GOT3 (cell line): ENCODE measurements around the gene WNT7B.
"Not testable (repeated sequence)": the region's sequence is repeated elsewhere in the genome, so short reads cannot be mapped to it uniquely, and the experiment has no call there.

Experiments used
- DNase-seq: peaks from one replicate; lab custom pipeline; 2025; ENCODE audit warnings: mixed read lengths; lab: John Stamatoyannopoulos, UW

Gene WNT7B

DNA sequence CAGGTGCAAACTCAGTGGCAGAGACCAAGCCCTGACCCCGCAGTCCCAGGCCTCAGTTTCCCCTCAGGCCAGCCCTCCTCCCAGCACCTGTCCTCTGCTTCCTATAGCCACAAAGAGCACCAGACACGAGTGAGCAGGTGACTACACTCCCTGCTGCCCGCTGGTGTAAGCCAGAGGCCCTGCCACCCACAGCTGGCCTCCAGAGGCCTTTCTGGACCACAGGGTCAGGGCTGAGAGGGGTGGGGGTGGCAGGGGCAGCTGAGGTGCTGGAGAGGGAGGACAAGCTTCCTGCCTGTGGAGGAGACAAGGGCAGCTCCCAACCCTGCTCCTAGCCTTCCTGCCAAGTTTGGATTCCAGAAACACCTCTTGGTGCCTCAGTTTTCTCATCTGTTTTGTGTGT is 31.3 kb upstream of the WNT7B start:
- no peak for DNase-seq

DNA sequence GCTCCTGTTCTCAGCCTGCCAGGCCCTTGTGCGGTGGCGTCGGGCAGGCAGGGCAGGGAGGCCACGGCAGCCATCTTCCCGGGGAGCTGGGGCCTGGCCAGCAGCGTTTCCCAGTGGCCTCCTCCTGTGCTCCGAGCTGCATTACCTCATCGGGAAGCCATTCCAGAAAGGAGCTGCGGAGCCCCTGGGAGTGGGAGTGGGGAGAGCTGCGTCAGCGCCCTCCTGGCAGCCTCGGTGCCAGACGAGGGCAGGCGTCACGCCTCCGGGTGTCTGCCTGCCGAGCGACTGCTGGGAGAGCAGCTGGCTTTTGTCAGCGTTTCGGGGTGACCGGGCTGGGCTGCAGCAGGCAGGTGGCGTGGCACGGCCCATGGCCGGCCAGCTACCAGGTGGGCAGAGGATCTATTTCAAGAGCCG is 30.9 kb upstream of the WNT7B start:
- DNase-seq, result peak; percentile 72

DNA sequence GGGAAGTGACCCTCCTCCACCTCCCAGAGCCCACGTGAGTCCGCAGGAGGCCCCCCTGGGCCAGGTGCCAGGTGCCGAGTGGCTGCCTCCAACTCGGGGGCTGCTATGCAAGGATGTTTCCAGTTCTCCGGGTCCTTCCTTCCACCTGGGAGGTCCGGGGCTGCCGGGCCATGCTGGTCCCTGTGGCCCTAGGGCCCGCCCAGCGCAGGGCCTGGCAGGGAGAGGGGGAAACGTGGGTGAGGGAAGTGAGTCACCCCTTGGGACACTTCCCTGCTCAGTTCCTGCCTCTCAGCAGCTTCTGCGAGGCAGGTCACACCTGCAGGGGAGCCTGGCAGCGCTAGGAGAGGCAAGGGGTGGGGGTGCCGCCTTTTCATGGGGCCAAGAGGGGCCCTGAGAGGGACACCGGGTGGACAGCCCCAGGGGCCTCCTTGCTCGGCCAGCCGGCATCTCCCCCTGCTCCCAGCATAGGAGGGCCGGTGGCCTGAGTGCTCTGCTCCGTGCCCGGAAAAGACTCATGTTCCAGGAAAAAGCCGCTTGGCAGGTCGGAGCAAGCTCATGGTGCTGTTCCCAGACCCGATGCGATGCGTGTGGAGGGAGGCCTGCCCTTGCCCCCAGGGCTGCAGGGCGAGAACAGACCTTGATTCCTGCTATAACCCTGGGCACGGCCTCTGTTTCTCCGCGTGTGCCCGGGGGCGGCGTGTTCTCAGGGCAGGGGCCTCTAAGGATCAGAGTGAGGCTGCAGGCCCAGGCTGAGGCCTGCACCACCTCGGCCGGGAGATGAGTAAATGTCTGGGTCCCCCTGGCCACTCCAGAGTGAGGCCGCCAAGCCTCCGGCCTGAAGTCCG is 30.3 kb upstream of the WNT7B start:
- DNase-seq, result peak; percentile 24

DNA sequence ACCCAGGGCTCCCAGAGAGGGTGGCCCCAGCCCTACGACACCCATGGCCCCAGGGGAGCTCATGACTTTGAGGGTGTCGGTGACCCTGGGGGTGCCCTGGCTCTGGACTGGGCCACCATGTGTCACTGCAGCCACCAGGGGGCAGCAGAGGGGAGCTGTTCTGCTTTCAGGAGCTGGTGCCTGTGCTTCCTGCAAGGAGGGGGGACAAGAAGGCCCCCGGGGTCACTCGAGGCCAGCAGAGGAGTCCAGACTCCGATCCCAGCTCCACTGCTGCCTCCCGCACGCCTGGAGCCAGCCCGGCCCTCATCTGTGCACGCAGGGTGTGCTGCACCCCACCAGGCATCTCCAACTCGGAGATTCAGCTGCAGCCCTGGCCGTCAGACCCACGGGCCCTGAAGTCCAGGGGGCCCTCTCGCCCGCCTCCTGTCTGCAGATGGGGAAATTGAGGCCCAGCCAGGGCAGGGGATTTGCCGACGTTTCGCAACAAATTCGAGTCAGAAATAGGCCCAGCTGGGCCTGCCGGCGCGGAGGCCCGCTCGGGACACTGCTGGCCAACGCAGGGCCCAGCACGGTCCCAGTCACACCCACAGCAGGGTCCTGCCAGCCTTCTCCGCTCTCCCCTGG is 29.5 kb upstream of the WNT7B start:
- DNase-seq, result peak; percentile 63

DNA sequence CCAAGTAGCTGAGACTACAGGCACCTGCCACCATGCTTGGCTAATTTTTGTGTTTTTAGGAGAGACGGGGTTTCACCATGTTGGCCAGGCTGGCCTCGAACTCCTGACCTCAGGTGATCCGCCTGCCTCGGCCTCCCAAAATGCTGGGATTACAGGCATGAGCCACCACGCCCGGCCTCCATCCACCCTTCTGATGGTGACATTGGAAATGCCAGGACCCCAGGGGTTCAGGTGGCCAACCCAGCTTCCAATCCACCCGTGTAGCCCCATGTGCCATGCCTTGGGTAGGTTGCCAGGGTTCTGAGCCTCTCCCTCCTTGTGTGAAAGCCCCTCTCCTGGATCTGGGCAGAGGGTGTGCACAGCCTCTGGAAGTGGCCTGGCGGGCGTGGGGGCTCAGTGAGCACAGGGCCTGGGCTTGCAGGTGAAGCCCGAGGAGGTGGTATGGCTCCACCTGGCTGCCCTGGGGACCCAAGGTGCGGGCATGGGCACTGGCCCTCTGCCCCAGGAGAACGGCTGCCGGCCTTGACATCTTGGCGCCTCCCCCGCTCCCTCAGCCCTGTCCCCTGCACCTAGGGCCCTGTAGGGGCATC is 28.2 kb upstream of the WNT7B start:
- DNase-seq, result not testable (repeated sequence)

DNA sequence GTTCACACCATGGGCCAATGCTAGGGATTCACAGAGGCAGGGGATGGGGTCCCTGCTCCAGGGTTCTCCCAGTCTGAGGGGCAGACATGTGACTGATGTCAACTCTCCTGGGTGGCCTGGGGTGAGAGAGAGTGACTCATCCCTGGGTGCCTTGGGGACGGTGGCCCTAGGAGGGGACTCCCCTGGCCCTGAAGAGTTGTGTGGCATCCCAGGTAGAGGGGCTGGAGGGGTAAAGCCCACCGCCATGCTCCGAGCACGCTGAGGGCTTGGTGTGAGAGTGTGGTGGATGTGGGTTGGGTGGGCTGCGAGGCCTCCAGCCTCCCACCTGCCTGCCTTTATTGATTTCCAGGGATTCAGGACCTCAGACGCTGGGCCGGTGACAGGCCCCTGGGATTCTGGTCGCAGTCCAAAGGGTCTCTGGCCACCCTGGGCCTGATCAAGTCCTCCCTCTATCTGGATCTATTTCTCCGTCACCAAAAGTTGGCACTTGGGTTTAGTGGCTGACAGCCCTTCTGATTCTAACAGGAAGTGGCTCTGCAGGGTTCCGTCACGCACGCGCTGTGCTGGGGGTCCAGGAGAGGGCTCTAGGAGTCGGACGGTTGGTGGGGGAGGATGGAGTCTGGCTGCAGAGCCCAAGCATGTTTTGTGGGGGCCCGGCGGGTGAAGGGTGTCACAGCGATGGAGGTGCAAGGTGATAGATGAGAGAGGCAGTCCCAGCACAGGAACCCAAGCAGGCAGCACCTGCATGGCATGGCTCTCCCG is 27.3 kb upstream of the WNT7B start:
- DNase-seq, result no peak

DNA sequence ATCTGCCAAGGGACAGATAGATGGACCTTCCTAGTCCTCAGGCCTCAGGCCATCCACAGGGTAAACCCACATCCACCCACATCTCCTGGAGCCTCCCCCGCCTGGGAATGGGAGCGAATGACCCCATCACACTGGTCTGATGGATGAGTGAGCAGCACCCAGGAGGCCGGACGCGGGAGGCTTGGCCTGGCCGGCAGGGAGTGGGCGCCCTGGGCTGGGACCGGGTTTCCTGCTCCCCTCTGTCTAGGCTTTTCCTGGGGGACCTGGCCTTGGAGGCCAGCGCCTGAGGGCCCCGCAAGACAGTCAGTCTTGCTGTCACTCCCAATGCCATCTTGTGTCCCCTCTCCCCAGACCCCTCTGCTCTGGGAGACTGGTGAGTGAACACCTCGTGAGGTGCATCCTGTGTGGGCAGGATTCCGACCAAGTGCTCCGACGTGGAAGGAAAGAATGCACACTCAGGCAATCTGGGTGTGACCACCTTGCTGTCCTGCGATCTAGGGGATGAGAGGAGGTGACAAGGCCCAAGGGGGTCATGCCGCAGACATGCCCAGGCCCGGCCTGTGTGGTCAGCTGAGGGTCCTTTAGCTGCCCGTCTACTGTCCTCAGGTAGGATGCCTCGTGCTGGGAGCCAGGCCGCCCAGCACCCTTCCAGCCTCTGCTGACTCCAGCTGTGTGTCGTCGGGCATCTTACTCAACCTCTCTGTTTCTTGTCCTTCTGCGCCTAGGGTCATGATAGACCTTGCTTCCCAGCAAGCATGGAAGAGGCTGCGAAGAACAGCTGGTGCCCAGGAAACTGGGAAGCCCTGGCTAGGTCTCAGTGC is 26.5 kb upstream of the WNT7B start:
- DNase-seq, result no peak

DNA sequence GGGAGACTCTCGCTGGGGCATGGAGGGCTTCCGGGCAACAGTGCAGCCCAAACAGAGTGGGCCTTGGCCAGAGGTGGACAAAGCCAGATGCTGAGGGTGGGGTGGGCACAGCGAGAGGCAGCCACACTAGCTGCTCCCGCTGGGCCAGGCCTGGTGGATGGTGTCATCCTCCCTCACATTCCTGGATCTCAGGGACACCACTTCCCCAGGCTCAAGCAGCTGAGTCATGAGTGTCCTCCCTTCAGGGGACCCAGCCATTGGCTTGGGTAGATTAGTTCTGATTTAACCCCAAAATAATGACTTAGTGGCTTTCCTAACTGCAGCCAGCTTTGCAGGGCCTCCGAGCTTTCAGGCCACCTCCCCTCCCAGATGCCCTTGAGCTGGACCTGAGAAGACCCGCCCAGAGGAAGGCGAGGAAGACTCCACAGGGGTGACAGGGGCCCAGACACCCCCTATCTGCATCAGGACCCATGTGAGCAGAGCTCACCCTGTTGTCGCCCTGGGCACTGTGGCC is 25.9 kb upstream of the WNT7B start:
- DNase-seq, result no peak

DNA sequence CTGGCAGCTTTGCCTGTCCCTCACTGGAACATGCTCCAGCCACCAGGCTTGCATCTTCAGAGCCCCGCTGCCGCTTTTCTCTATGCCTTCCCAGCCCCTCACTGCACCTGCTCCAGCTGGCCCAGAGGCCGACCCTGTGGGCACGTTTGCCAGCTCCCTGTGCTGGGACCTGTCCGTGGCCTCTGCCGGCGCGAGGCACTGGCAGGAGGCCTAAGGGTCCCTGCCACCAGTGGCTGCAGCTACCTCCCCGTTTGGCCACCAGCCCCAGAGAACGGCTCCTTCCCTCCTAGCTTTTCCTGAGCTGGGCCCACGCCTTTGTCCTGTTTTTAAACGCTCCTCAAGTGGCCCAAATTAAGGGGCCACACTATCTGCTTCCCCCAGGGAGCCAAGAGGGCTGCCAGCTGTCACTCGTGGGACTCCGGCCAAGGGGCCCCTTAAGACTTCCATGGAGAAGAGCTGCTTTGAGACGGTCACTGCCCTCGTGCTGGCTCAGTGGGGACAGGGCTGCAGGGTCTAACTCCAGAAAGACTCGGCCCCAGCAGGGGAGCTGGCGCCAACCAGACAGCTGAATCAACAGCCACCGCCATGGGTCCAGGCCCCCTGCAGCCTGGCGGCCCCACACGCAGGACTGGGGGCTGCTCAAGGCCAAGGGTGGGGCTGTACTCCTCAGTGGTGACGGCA is 24.6 kb upstream of the WNT7B start:
- DNase-seq, result no peak

DNA sequence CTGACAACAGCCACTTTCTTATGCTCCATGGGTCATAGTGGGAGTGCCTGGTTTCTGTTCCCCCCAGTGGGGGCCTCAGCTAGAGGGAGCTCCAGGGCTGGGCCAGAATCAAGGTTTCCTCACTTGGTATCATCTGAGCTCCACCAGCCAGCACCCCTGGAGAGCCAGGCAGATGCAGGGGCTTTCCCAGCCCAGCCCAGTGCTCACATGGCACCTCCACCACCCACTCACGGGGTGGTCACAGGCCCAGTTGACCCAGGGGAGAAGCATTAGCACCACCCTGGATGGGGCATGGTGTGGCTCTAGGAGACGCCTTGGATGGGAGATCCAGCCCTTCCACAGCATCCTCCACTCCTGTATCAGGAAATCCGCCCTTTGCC is 24.1 kb upstream of the WNT7B start:
- DNase-seq, result no peak

DNA sequence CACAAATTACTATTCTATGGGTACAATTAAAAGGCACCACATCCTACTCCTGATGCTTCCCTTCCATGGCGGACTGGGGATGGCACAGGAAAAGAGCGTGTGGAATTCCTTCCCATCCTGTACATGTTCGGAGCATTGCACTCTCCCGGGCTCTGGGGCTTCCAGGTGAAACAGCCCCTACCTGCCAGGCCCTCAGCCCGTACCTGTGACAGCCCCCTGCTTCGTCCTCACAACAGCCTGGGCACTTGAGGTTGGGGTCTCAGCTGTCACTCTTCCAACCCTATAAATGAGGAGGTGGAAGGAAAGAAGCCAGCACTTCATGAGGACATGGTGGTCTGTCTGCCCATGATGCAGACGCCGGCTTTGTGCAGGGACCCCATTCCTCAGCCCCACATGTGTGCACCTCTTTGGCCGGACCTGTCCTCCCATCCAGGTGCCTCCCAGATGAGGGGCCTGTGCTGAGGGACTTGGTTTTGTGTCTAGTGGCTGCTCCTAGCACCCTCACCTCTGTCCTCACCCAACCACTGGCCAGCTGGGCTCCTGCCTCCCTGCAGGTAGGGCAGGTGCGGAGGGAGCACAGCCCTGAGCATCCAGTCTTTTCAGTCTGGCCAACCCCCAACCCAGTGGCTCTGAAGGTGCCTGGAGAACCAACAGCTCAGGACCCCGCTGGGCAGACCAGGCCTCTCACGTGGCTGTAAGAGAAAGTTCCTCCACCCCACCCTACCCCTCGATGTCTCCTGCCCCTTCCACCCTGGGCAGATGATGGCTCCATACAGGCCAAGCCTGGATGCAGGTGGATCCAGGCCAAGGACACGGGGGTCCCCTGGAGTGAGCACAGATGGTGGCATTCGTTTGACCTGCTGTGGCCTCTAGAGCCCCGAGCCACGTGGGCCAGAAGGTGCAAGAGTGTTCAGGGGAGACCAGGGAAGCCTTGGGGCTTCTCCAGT is 23.4 kb upstream of the WNT7B start:
- DNase-seq, result no peak

DNA sequence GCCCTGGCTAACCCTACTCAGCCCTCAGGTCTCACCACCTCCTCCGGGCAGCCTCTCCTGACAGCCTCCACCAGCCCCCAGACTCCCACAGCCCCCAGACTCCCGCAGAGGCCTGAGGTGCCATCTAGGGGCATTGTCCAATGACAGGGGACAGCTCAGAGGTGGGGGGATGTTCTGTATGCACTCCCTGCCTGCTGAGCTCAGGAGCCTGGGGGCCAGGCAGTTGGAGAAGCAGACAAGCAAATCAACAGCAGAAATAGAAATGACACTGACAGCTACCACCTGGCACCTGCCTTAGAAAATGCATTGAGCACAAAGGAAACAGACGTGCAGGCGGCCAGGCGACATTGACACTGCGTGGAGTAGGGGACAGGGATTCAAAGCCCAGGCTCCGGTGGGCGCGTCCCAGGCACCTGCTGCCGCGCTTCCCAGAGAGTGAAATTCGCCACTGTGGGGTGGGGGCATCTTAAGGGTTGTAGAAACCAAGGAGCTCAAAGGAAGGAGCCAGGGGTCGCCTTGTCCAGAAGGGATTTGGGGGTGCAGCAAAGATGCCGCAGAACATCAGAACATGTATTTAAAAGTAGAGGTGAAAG is 22.5 kb upstream of the WNT7B start:
- DNase-seq, result no peak

DNA sequence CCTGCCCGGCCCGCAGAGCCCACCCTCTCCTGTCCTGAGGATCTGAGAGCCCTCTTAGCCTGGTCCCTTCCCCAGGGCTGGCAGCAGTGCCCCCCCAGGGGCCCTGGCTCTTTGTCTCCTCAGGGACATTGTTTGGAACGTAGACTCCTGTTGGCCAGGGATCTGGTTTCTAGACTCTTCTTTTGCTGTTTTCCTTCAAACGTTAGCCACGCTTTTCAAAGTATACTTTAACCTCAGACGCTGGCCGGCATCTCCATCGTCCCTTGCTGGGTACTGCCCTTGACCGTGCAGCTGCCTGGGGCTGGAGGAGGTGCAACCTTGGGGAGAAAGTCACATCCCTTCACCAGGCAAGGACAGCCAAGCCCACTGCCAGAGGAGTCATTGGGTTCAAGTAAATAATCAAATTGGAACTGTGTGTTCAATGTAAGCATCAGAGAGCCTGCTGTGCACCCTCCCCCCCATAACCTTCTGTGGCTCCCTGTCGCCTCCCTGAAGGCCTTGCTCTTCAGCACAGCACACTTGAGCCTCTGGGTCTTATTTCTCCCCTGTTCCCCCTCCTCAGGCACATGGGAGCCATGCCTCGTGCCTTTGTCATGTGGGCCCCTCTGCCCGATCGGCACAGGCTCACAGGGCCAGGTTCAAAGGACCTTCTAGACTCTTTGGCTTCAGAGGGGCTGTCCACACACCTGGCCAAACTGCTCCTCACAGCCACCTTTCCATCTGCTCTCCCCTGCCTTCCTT is 21.8 kb upstream of the WNT7B start:
- DNase-seq, result no peak

DNA sequence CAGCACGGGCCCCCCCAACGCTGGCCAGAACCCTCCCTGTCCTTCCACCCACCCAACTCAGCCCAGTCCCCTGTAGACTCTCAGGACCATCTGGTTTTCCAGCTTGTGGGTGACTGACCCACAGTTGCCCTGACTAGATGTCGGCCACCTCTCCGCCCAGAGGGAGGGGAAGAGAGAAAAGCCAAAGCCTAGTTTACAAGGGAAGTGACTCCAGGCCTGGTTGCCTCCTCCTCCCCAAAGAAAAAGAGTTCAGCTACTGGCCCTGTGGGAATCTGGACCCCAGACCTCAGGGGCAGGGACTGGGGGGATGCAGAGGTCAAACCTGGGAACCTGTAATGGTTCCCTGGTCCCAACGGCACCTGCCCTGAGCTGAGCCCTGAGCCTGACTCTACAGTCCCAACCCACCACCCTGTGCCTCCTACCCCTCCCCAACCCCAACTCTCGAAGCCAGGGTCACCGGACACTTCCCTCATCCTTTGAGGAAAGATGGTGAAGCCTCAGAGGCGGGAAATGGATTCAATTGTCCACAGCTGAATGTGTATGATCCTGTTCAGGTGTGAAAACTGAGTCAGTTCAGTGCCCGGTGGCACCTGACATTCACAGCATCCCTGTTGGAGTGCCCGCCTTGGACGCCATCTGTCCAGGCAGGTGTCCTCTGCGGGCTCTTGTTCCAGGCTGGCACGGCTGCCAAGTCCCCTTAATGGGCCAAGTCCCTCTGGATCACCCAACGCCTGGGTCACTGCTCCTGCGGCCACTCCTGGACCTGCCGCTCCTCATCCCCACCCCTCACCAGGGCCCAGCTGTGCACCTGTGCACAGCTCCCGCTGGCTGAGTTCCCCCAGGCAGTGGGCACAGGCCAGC is 21.0 kb upstream of the WNT7B start:
- peak; percentile 64 for DNase-seq

DNA sequence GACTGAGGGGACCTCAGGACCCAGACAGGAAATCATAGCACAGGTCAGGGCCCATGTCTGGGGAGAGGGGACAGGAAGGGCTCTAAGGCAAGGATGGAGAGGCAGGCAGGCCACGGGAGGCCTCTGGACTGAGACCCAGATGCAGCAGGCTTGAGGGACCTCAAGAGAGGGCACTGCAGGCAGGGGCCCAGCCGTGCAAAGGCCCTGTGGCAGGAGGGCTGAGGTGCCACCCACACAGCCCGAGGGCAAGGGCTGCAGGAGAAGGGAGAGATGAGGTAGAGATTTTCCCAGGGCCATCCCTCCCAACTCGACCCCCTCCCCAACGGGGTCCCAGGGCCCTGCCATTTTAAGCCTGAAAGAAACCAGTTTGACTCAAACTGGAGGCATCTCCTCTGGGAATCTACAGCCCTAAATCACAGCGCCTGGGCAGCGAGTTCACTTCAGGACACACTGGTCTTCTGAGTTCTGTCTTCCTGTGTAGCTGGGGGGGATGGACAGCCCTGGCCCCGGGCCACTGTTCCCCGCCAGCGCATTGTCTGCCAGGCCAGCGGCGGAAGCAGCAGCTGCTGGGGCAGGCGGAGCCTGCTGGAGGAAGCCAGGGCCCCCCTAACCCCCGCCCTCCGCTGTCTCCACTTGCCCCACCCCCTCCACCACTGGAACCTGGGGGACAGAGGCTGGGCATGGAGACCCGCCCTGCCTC is 20.3 kb upstream of the WNT7B start:
- peak; percentile 82 for DNase-seq

DNA sequence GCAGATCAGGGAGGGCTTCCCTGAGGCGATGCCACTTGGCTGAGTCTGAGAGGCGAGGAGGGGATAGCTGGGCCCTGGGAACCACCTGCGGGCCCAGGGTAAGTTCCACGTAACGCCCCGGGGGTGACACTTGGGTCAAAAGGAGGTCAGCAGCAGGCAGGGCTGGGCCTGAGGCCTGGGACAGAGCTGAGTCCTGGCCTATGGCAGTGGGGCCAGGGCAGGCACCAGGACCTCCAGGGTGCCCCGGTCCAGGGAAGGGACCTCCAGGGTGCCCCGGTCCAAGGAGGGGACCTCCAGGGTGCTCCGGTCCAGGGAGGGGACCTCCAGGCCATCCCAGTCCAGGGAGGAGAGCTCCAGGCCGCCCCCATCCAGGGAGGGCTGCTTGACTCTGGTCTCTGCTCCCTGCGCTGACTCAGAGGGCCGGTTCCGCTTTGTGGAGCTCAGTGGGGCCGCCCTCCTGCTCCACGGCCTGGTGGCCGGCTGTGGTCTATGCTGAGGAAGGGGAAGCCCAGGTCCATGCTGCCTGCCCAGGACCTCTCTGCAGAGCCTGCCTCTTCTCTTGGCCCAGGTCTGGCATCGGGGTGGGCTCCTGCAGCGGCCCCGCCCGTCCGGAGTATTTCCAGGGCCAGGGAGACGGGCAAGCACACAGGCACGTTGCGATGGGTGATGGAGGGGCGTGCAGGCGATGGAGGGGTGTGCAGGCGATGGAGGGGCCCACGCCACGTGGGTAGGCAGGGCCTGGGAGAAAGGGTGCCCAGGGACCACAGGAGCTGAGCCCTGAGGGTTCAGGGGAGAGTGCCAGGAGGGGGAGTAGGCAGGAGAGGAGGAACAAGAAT is 19.5 kb upstream of the WNT7B start:
- no peak for DNase-seq
